HG02938 (cell line): ENCODE results near the gene TTC27.
"Not testable (repeated sequence)": the region's sequence is repeated elsewhere in the genome, so short reads cannot be mapped to it uniquely, and the experiment has no call there.

ENCODE experiments used
- ATAC-seq: cut with Tn5 transposase; IDR thresholded peaks from one replicate; pipeline ENCODE4 v1.9.1; 2021; ENCODE audit warnings: mild to moderate bottlenecking, moderate library complexity; ENCODE audit not compliant: unreplicated experiment

Gene TTC27

GRCh38 chr2:32752205-32752604 lies 124.4 kb downstream of the TTC27 start:
- ATAC-seq, result no peak

DNA sequence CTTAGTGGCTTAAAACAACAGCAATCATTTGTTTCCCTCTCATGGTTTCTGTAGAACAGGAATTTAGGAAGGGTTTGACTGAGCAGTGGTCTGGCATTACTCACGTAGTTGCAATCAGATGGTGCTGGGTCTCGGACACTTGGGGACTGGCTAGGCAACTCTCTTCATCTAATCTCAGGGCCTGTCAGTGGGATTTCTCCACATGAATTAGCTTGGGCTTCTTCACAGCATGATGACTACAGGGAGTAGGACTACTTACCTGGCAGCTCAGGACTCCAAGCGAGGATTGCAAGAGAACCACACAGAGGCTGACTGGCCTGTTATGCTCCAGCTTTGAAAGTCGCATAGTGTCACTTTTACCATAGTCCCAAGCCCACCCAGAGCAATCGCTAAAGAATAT lies 125.1 kb downstream of the TTC27 start:
- ATAC-seq, result no peak

DNA sequence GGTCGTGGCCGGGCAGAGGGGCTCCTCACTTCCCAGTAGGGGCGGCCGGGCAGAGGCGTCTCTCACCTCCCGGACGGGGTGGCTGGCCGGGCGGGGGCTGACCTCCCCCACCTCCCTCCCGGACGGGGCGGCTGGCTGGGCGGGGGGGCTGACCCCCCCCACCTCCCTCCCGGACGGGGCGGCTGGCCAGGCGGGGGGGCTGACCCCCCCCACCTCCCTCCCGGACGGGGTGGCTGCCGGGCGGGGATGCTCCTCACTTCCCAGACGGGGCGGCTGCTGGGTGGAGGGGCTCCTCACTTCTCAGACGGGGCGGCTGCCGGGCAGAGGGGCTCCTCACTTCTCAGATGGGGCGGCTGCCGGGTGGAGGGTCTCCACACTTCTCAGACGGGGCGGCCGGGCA lies 126.8 kb downstream of the TTC27 start:
- ATAC-seq, result not testable (repeated sequence)

DNA sequence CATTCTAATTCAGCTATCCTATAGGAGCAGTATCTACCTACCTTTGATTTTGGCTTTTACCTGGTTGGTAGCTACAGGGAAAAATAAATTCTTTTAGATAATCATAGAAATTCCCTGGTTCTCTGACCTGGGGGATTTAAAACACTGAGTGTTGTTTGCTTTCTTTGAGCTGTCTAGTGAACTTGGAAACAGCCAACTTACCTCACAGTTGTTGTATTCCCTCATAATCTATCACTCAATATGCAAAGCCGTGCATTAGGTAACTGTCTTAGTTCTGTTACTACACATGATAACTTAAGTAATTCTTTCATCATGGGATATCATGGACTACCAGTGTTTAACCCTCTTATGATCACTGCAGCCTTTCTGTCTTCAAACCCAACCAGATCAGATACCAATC lies 127.8 kb downstream of the TTC27 start:
- no peak for ATAC-seq

DNA sequence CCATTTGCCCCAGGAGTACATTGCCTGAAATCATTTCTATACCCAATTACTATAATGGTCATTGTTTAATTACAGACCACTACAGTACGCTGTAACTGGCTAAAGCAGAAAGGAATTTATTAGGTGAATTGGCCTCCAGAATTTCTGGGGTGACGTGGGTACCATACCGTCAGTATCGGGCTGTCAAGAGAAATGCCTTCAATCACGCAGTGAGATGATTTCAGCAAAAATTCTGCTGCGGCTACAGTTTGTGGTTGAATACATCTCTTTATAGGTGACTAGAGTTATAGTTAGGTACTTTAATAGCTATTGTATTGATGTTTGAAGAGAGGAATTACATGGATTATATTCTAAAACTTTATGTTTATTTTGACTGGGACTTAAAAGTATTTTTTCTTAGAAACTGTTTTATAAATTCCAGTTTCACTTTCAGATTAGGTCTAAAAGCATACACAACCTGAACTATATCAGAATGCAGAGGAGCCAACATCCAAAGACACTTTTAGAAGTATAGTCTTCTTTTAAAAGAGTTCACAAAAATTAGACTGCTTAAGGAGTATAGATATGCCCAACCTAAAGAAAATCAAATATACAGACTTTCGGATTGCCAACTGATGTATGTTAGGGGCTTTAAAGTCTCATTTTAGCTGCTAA lies 128.4 kb downstream of the TTC27 start:
- no peak for ATAC-seq

- ATAC-seq, result no peak
These were observed 130.4 kb downstream of the TTC27 start for GRCh38 chr2:32758232-32758631.

GRCh38 chr2:32760628-32761027 lies 132.8 kb downstream of the TTC27 start:
- ATAC-seq, result no peak

- ATAC-seq, result no peak
These were observed 140.7 kb downstream of the TTC27 start for GRCh38 chr2:32768387-32769174.

- no peak for ATAC-seq
These were observed 142.5 kb downstream of the TTC27 start for GRCh38 chr2:32770360-32770759.

GRCh38 chr2:32772638-32773447 lies 145.0 kb downstream of the TTC27 start:
- no peak for ATAC-seq

DNA sequence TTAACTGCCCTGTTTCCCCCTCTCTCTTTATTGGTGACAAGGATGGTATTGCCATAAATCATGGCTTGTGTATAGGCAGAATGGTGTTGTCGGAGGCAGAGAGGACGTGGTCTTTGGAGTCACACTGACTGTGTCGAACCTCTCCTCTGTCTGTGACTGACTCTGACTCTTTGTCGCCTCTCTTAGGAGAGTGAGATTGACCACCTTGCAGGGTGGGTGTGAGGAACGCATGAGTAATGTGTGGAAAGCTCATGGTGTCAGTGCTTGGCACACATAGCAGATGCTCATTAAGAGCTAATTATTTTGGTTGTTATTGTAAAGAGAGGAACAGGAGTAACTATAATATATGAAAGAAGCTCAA lies 145.6 kb downstream of the TTC27 start:
- no peak for ATAC-seq

DNA sequence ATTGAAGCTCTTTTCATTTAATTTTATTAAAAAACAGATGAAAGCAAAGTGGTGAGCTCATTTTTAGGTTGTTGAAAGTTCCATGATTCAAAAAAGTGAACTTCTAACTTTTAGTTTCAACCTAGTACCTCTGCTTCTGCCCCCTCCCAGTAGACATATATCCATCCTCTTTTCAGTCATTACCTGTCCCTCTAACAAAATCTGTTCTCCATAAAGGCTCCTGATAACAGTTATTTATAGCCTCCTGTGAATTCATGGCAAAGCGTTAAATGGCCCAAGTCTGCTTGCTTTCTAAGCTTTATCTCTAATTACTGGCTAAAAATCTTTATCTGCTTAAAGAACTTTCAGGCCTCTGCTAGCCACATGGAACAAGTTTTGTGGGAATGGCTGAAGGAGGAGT lies 148.1 kb downstream of the TTC27 start:
- no peak for ATAC-seq

DNA sequence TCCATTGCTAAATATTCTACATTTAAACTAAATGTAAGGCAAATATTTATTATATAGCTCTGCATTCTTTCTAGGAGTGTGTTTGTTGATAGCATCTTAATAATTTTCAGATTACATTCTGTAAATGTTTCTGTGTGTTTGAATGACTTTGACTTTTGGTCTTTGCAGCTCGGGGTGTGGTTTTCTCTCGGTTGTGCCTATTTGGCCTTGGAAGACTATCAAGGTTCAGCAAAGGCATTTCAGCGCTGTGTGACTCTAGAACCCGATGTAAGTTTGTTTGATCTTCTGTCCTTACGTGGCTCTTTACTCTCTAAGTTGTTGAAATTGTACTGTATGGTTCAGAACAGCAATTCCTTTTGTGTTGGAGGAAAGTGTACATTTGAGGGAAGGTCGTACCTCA lies 149.9 kb downstream of the TTC27 start:
- no peak for ATAC-seq

DNA sequence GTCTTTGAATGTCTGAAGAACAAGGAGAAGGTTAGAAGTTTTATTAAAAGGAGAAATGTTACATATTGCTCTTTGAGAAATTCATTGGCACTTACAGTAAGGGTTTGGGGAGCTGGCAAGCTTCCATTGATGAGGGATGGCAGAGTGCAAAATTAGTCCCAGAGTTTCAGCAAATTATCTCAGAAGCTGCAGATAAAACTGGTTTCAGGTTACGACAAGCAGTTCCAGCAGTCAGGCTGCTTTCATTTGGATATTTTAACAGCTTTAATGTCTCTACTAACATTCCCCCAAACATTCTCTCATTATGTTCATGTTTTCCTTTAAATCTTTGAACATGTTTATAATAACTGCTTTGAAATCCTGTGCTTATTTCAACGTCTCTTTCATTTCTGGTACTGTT lies 153.1 kb downstream of the TTC27 start:
- no peak for ATAC-seq

DNA sequence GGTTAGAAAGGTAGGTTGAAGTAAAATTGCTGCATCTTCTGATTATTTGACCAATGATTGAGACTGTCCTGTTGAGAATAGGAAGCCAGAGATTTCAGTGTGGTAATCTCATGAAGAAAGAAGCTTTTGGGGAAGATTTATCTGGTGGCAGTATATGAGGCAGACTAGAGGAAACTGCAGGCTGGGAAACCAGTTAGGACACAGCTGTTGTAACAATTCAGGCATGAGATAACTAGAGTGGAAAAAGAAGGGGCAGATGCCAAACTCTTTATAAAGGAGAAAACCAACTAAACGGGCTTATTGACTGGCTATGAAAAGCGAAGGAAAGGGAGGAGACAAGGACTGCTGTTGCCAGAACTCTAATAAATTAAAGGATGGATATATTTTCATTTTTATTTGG lies 155.6 kb downstream of the TTC27 start:
- ATAC-seq, result no peak

GRCh38 chr2:32783933-32784332 lies 156.1 kb downstream of the TTC27 start:
- no peak for ATAC-seq

- ATAC-seq, result no peak
These were observed 159.4 kb downstream of the TTC27 start for GRCh38 chr2:32787207-32787606.

DNA sequence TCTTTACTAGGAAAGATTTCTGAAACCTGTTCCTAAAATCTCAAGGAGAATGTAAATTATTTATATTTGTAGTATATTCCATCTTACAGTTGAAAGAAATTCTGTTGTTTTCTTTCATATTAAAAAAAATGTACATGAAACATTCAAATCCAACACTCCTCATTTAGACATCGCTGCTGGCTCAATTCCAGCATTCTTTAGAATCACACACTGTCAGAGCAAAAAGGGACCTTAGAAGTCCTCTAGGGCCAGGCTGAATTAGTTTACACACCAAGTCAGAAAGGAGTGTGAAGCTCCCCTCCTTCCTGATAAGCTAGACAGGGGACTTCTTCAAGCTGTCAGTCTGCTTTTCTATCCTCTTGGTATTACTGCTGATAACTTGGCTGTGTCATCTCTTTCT lies 160.3 kb downstream of the TTC27 start:
- no peak for ATAC-seq

DNA sequence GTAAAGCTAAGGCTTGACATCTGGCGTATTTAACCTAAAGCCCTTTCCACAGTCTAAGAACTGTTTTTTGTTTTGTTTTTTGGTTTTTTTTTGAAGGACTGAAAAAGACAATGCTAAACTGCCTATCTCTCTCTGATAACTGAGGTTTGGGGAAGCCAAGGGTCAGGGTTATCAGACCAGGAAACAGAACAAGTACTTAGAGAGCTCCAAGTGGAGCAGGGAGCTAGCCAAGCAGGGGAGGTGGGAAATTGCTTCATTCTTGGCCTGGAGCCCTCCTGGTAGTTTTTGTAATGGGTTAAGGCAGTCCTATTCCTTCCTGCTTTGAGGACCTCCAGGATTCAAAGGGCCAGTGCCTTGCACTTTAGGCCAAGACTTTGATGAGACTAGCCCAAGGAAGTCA lies 164.6 kb downstream of the TTC27 start:
- ATAC-seq, result no peak

DNA sequence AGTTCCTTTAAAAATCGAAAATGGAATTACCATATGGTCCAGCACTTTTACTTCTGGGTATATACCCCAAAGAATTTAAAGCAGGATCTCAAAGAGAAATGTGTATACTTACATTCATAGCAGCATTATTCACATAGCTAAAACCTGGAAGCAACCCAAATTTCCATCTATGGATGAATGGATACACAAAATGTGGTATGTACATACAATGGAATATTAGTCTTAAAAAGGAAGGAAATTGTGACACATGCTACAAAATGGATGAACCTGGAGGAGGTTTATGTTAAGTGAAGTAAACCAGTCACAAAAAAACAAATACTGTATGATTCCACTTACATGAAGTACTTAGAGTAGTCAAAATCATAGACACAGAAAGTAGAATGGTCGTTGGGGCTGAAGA lies 171.0 kb downstream of the TTC27 start:
- no peak for ATAC-seq

DNA sequence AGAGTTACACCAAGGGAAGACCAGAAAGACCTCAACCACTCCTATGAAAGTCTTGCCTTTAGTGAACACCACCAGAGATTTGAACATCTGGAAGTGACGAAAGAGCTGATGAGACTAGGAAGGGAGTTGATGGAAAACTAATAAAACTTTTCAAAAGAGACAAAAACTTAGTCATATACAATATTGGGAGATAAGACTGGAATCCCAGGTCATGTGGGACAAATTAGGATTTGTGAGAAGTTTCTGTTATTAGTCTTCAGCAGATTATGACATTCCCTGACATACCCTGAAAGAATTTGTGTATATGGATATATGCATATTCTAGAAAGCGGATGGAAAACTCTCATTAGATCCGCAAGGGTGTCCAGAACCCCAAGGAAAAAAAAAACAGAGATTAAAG lies 173.9 kb downstream of the TTC27 start:
- no peak for ATAC-seq

GRCh38 chr2:32802877-32803276 lies 175.0 kb downstream of the TTC27 start:
- ATAC-seq, result no peak
